K562 (cell line): ENCODE results near the gene INVS. TPM values are rescaled to one million over a fixed set of nuclear protein-coding genes. Genes with fewer than 3 reads are reported as not detected.

Source experiments
- ARHGAP35 ChIP-seq: fragments of 450-650 bp; IDR thresholded peaks from 2 replicates; pipeline ENCODE4 v1.6.1; 2018; ENCODE audit not compliant: partially characterized antibody
- FOSL1 ChIP-seq: fragments of 200-800 bp; sonication (Bioruptor generic); conservative IDR thresholded peaks from 2 replicates; pipeline ENCODE4 v1.6.1; 2016; ENCODE audit warnings: missing genetic modification characterization, missing compliant biosample characterization
- HDAC3 ChIP-seq: fragments of 450-650 bp; IDR thresholded peaks from 2 replicates; pipeline ENCODE4 v1.6.1; 2018; ENCODE audit warnings: borderline replicate concordance, mild to moderate bottlenecking, moderate library complexity; ENCODE audit not compliant: partially characterized antibody
- HNRNPUL1 ChIP-seq: fragments of 200-400 bp; formaldehyde crosslinking; IDR thresholded peaks from 2 replicates; pipeline ENCODE4 v1.6.1; 2017; ENCODE audit warnings: low read length
- KDM1A ChIP-seq, 2 experiments: fragments of 450-650 bp; IDR thresholded peaks; 2 replicates each; pipeline ENCODE4 v1.6.1; 2016; ENCODE audit warnings: mild to moderate bottlenecking in 2 of 2
- MTA3 ChIP-seq: fragments of 450-650 bp; formaldehyde crosslinking; IDR thresholded peaks from 2 replicates; pipeline ENCODE4 v1.6.1; 2017; ENCODE audit warnings: mild to moderate bottlenecking, borderline replicate concordance
- PML ChIP-seq: IDR thresholded peaks from 2 replicates; pipeline ENCODE4 v1.6.1; 2012; ENCODE audit warnings: low read length, inconsistent platforms
- RBBP5 ChIP-seq: fragments of 200-600 bp; sonication (generic); IDR thresholded peaks from 2 replicates; pipeline ENCODE4 v1.6.1; 2012; ENCODE audit warnings: borderline replicate concordance, mild to moderate bottlenecking, low read length, control low read depth, inconsistent platforms; ENCODE audit not compliant: insufficient read depth, poor library complexity, severe bottlenecking
- RBM34 ChIP-seq: fragments of 200-400 bp; formaldehyde crosslinking; IDR thresholded peaks from 2 replicates; pipeline ENCODE4 v1.6.1; 2018; ENCODE audit warnings: low read length, borderline replicate concordance; ENCODE audit not compliant: insufficient read depth
- SLC30A9 ChIP-seq: fragments of 250-450 bp; sonication (Bioruptor Pico); IDR thresholded peaks from 2 replicates; pipeline ENCODE4 v1.8.0; 2022; ENCODE audit warnings: mild to moderate bottlenecking, moderate library complexity
- WHSC1 ChIP-seq: IDR thresholded peaks from one replicate; pipeline ENCODE4 v1.6.1; 2012; ENCODE audit warnings: low read length, control low read depth, inconsistent platforms
- XRCC5 ChIP-seq: fragments of 200-400 bp; formaldehyde crosslinking; IDR thresholded peaks from 2 replicates; pipeline ENCODE4 v1.6.1; 2017; ENCODE audit warnings: low read depth, mild to moderate bottlenecking, low read length
- ZNF384 ChIP-seq: IDR thresholded peaks from 2 replicates; pipeline ENCODE4 v1.6.1; 2012; ENCODE audit warnings: low read depth, low read length, improper control_type of control experiment
- ZNF609 ChIP-seq: sonication (generic); formaldehyde crosslinking; IDR thresholded peaks from 2 replicates; pipeline ENCODE4 v1.8.1; 2023; ENCODE audit warnings: missing genetic modification reagents, mild to moderate bottlenecking, borderline replicate concordance
- polyA plus RNA-seq, 8 experiments: library from polyadenylated mRNA; depleted of rRNA in 4 of 8; stranded (reverse) in 5 of 8; unstranded in 3 of 8; fragments of >200 nt; fragmentation: Nextera tagmentation in 2 of 8; fragmentation: Illumina TruSeq in 1 of 8; extraction: Ambion mirVana in 2 of 8; extraction: Trizol in 1 of 8; gene quantifications; 2 replicates each; pipeline versions ENCODE4 v1.2.1 to v1.2.3, GENCODE V29; 2011 to 2014; ENCODE audit warnings: inconsistent platforms in 1 of 8, missing spikeins in 1 of 8
- total RNA-seq, 7 experiments: library from RNA; depleted of rRNA in 6 of 7; stranded (reverse); fragments of >200 nt in 6 of 7; fragmentation: Illumina TruSeq in 2 of 7; extraction: Trizol in 2 of 7; gene quantifications; 2 replicates each; pipeline versions ENCODE4 v1.2.1 to v1.2.3, GENCODE V29; 2011 to 2021; ENCODE audit warnings: low replicate concordance in 1 of 7
- TF ChIP-seq, protein P1 (sequence below), 2 experiments: fragments of 450-650 bp in 1 of 2; IDR thresholded peaks; 2 replicates each; pipeline ENCODE4 v1.6.1; 2011 to 2017; ENCODE audit warnings: low read depth in 2 of 2, antibody characterized with exemption in 1 of 2, borderline replicate concordance in 1 of 2, low read length in 1 of 2, mild to moderate bottlenecking in 1 of 2, mixed read lengths in 1 of 2; ENCODE audit not compliant: control insufficient read depth in 1 of 2
- TF ChIP-seq, protein P2 (sequence below): fragments of 450-650 bp; IDR thresholded peaks from 2 replicates; pipeline ENCODE4 v1.6.1; 2017; ENCODE audit warnings: antibody characterized with exemption

The INVS gene
- total and polyA plus RNA-seq, 9 of the 15 experiments (the other 6 are each of a cell fraction or from before 2014, with no cell fraction given): 0.77 to 18.5 (median 10.0) TPM

- TF ChIP-seq, protein P1, sequence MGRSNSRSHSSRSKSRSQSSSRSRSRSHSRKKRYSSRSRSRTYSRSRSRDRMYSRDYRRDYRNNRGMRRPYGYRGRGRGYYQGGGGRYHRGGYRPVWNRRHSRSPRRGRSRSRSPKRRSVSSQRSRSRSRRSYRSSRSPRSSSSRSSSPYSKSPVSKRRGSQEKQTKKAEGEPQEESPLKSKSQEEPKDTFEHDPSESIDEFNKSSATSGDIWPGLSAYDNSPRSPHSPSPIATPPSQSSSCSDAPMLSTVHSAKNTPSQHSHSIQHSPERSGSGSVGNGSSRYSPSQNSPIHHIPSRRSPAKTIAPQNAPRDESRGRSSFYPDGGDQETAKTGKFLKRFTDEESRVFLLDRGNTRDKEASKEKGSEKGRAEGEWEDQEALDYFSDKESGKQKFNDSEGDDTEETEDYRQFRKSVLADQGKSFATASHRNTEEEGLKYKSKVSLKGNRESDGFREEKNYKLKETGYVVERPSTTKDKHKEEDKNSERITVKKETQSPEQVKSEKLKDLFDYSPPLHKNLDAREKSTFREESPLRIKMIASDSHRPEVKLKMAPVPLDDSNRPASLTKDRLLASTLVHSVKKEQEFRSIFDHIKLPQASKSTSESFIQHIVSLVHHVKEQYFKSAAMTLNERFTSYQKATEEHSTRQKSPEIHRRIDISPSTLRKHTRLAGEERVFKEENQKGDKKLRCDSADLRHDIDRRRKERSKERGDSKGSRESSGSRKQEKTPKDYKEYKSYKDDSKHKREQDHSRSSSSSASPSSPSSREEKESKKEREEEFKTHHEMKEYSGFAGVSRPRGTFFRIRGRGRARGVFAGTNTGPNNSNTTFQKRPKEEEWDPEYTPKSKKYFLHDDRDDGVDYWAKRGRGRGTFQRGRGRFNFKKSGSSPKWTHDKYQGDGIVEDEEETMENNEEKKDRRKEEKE (IDR thresholded peaks at IDR 0.05; ENCODE audit: borderline replicate concordance in 1 of 2, control insufficient read depth in 1 of 2, low read depth in 2 of 2, low read length in 1 of 2): peak in 1 of 2 experiments; percentile 74; a peak in 1 of 4 replicates
- TF ChIP-seq WHSC1 (no peak), HNRNPUL1 (no peak), SLC30A9 (CRISPR knock-in tag) (no peak), KDM1A (IDR thresholded peaks at IDR 0.05) (no peak), PML (0 out of 2 replicates have a peak, but pooled peaks have one; percentile 18), FOSL1 (tag) (peak; percentile 47; the same call in 1 of the 2 replicates), XRCC5 (peak; percentile 51; the same call in 1 of the 2 replicates), MTA3 (peak; percentile 56), ARHGAP35 (no peak), ZNF384 (no peak), ZNF609 (CRISPR knock-in tag) (0 out of 2 replicates have a peak, but pooled peaks have one; percentile 7), RBBP5 (peak; percentile 98), RBM34 (no peak), HDAC3 (no peak)
- TF ChIP-seq, protein P2, sequence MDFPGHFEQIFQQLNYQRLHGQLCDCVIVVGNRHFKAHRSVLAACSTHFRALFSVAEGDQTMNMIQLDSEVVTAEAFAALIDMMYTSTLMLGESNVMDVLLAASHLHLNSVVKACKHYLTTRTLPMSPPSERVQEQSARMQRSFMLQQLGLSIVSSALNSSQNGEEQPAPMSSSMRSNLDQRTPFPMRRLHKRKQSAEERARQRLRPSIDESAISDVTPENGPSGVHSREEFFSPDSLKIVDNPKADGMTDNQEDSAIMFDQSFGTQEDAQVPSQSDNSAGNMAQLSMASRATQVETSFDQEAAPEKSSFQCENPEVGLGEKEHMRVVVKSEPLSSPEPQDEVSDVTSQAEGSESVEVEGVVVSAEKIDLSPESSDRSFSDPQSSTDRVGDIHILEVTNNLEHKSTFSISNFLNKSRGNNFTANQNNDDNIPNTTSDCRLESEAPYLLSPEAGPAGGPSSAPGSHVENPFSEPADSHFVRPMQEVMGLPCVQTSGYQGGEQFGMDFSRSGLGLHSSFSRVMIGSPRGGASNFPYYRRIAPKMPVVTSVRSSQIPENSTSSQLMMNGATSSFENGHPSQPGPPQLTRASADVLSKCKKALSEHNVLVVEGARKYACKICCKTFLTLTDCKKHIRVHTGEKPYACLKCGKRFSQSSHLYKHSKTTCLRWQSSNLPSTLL: no peak
These were observed at the start of gene INVS, which contains the start of gene ERP44 (continued) for GRCh38 chr9:100098887-100099721.
